HG03025 (cell line): ENCODE results near the gene ARAP3.
"Not testable (repeated sequence)": the region's sequence is repeated elsewhere in the genome, so short reads cannot be mapped to it uniquely, and the experiment has no call there.

Experiments
- ATAC-seq: cut with Tn5 transposase; IDR thresholded peaks from one replicate; pipeline ENCODE4 v1.9.1; 2021; ENCODE audit warnings: mild to moderate bottlenecking, moderate library complexity; ENCODE audit not compliant: unreplicated experiment, low FRiP score

ARAP3 gene

GRCh38 chr5:141681695-141682641 lies at the start of gene ARAP3:
TSS of gene ARAP3 (minus strand) at chr5:141682230. CDS start at chr5:141680486, 1,744 bp downstream.
- no peak for ATAC-seq

GRCh38 chr5:141729387-141730006 lies 47.5 kb upstream of the ARAP3 start:
- no peak for ATAC-seq

GRCh38 chr5:141725891-141726290 lies 43.9 kb upstream of the ARAP3 start:
- no peak for ATAC-seq

GRCh38 chr5:141725174-141725573 lies 43.1 kb upstream of the ARAP3 start:
- ATAC-seq: not testable (repeated sequence)

- ATAC-seq: no peak
These were observed 40.2 kb upstream of the ARAP3 start for GRCh38 chr5:141722266-141722665.

GRCh38 chr5:141717043-141717442 lies 35.0 kb upstream of the ARAP3 start:
- no peak for ATAC-seq

- ATAC-seq: no peak
These were observed 34.4 kb upstream of the ARAP3 start for GRCh38 chr5:141716468-141716867.

- no peak for ATAC-seq
These were observed 34.0 kb upstream of the ARAP3 start for GRCh38 chr5:141716009-141716408.

GRCh38 chr5:141715346-141715905 lies 33.4 kb upstream of the ARAP3 start:
- no peak for ATAC-seq

GRCh38 chr5:141714542-141715310 lies 32.7 kb upstream of the ARAP3 start:
- no peak for ATAC-seq

GRCh38 chr5:141713616-141714309 lies 31.7 kb upstream of the ARAP3 start:
- ATAC-seq: no peak

- no peak for ATAC-seq
These were observed 29.7 kb upstream of the ARAP3 start for GRCh38 chr5:141711687-141712086.

GRCh38 chr5:141709699-141710267 lies 27.8 kb upstream of the ARAP3 start:
- no peak for ATAC-seq

- no peak for ATAC-seq
These were observed 26.0 kb upstream of the ARAP3 start for GRCh38 chr5:141708016-141708415.

GRCh38 chr5:141707510-141707909 lies 25.5 kb upstream of the ARAP3 start:
- ATAC-seq: no peak

- ATAC-seq: no peak
These were observed 24.1 kb upstream of the ARAP3 start for GRCh38 chr5:141706121-141706520.

- ATAC-seq: no peak
These were observed 23.4 kb upstream of the ARAP3 start for GRCh38 chr5:141705469-141705868.

GRCh38 chr5:141704782-141705297 lies 22.8 kb upstream of the ARAP3 start:
- no peak for ATAC-seq

GRCh38 chr5:141703133-141703561 lies 21.1 kb upstream of the ARAP3 start:
- ATAC-seq: no peak
